Urinary bladder (tissue), 4 donors: ENCODE results near the gene PPIL1. TPM values are rescaled to one million over a fixed set of nuclear protein-coding genes. Genes with fewer than 3 reads are reported as not detected.
"Not testable (repeated sequence)": the region's sequence is repeated elsewhere in the genome, so short reads cannot be mapped to it uniquely, and the experiment has no call there.

ENCODE experiments used
- DNase-seq: peaks from one replicate; pipeline ENCODE4 v3.0.0-alpha.2; 2015; ENCODE audit errors: extremely low spot score
- H3K27ac ChIP-seq: one replicate; pipeline ENCODE4 v1.5.1; 2013; ENCODE audit warnings: low read depth, mild to moderate bottlenecking, moderate library complexity
- H3K36me3 ChIP-seq: one replicate; pipeline ENCODE4 v1.6.1; 2013; ENCODE audit warnings: mild to moderate bottlenecking, moderate library complexity; ENCODE audit not compliant: insufficient read depth
- H3K4me1 ChIP-seq: one replicate; pipeline ENCODE4 v1.6.1; 2013; ENCODE audit warnings: mild to moderate bottlenecking, moderate library complexity; ENCODE audit not compliant: insufficient read depth
- H3K4me3 ChIP-seq: one replicate; pipeline ENCODE4 v1.5.1; 2013; ENCODE audit warnings: low read depth, low read length
- WGBS: extraction: QIAGEN DNeasy Blood & Tissue Kit; methylation state at CpG from one replicate; pipeline ENCODE4 v1.1.7; 2013; 5-methylcytosine and 5-hydroxymethylcytosine counted together
- polyA plus RNA-seq: library from polyadenylated mRNA; stranded (reverse); fragments of 200-250 nt; gene quantifications from one replicate; pipeline ENCODE4 v1.2.3, GENCODE V29; 2013
- total RNA-seq: library from RNA; depleted of rRNA; stranded (reverse); fragments of >200 nt; gene quantifications from one replicate; pipeline ENCODE4 v1.2.3, GENCODE V29; 2014
- donor health status: healthy with polysubstance abuse.
- donor health status: healthy.

Gene PPIL1
- total and polyA plus RNA-seq, 2 donors = 17.7 to 29.3 TPM

GRCh38 chr6:36817176-36817817 lies 57.3 kb downstream of the PPIL1 start:
- Histone ChIP-seq H3K4me1 (no peaks in the 10 kb centered on the region), H3K27ac (no peak overlapping the region), H3K4me3 (no peak overlapping the region), H3K36me3 (no peaks in the 10 kb centered on the region)
- WGBS = 92% methylated on average over 9 of the region's 9 CpGs
- no peak for DNase-seq

- no peak overlapping the region for H3K27ac ChIP-seq
- no peak overlapping the region for H3K4me3 ChIP-seq
- H3K4me1 ChIP-seq = no peaks in the 10 kb centered on the region
- H3K36me3 ChIP-seq = no peaks in the 10 kb centered on the region
- WGBS = 82% methylated on average over 7 of the region's 7 CpGs
- DNase-seq = no peak
Measured at GRCh38 chr6:36815962-36816735, 58.5 kb downstream of the PPIL1 start.

- DNase-seq = no peak
- no peak overlapping the region for H3K27ac ChIP-seq
- H3K4me1 ChIP-seq = no peaks in the 10 kb centered on the region
- WGBS = 83% methylated on average over 7 of the region's 7 CpGs
- no peaks in the 10 kb centered on the region for H3K36me3 ChIP-seq
- no peak overlapping the region for H3K4me3 ChIP-seq
Measured at GRCh38 chr6:36814249-36814648, 60.4 kb downstream of the PPIL1 start.

- no peaks in the 10 kb centered on the region for H3K4me1 ChIP-seq
- no peak overlapping the region for H3K27ac ChIP-seq
- no peak for DNase-seq
- H3K36me3 ChIP-seq = no peaks in the 10 kb centered on the region
- WGBS = 79% methylated on average over 3 of the region's 3 CpGs
- H3K4me3 ChIP-seq = no peak overlapping the region
Measured at GRCh38 chr6:36813526-36813925, 61.1 kb downstream of the PPIL1 start.

GRCh38 chr6:36813047-36813446 lies 61.6 kb downstream of the PPIL1 start:
- not testable (repeated sequence) for H3K4me3 ChIP-seq
- 93% methylated on average over 3 of the region's 3 CpGs for WGBS

GRCh38 chr6:36809941-36810803 lies 64.4 kb downstream of the PPIL1 start:
- Histone ChIP-seq H3K4me1 (no peaks in the 10 kb centered on the region), H3K4me3 (no peak overlapping the region), H3K27ac (no peak overlapping the region), H3K36me3 (no peaks in the 10 kb centered on the region)
- 86% methylated on average over 16 of the region's 16 CpGs for WGBS
- DNase-seq = no peak

More at GRCh38 chr6:36813047-36813446, 61.6 kb downstream of the PPIL1 start:
- not testable (repeated sequence) for DNase-seq, H3K27ac ChIP-seq, H3K4me1 ChIP-seq, H3K36me3 ChIP-seq

GRCh38 chr6:36809156-36809555 lies 65.4 kb downstream of the PPIL1 start:
- Histone ChIP-seq H3K36me3 (no peaks in the 10 kb centered on the region), H3K4me1 (no peaks in the 10 kb centered on the region), H3K27ac (no peak overlapping the region), H3K4me3 (no peak overlapping the region)
- 94% methylated on average over 6 of the region's 6 CpGs for WGBS
- DNase-seq = no peak

GRCh38 chr6:36808634-36809033 lies 66.0 kb downstream of the PPIL1 start:
- H3K27ac ChIP-seq = no peak overlapping the region
- no peaks in the 10 kb centered on the region for H3K4me1 ChIP-seq
- 85% methylated on average over 5 of the region's 5 CpGs for WGBS
- H3K4me3 ChIP-seq = no peak overlapping the region
- H3K36me3 ChIP-seq = no peaks in the 10 kb centered on the region
- no peak for DNase-seq

GRCh38 chr6:36807750-36808149 lies 66.9 kb downstream of the PPIL1 start:
- 96% methylated on average over 7 of the region's 7 CpGs for WGBS
- no peak for DNase-seq
- Histone ChIP-seq H3K36me3 (no peaks in the 10 kb centered on the region), H3K27ac (no peak overlapping the region), H3K4me1 (no peaks in the 10 kb centered on the region), H3K4me3 (no peak overlapping the region)

- H3K4me1 ChIP-seq = no peaks in the 10 kb centered on the region
- no peak overlapping the region for H3K27ac ChIP-seq
- WGBS = 83% methylated on average over 5 of the region's 5 CpGs
- DNase-seq = no peak
- H3K4me3 ChIP-seq = no peak overlapping the region
- no peaks in the 10 kb centered on the region for H3K36me3 ChIP-seq
Measured at GRCh38 chr6:36807143-36807542, 67.5 kb downstream of the PPIL1 start.

GRCh38 chr6:36805917-36806316 lies 68.7 kb downstream of the PPIL1 start:
- WGBS = 89% methylated on average over 8 of the region's 8 CpGs
- Histone ChIP-seq H3K4me3 (no peak overlapping the region), H3K27ac (no peak overlapping the region), H3K36me3 (no peaks in the 10 kb centered on the region), H3K4me1 (no peaks in the 10 kb centered on the region)
- no peak for DNase-seq

- WGBS = 52% methylated on average over 7 of the region's 7 CpGs
- Histone ChIP-seq H3K27ac (no peak overlapping the region), H3K36me3 (no peaks in the 10 kb centered on the region), H3K4me3 (no peak overlapping the region), H3K4me1 (no peaks in the 10 kb centered on the region)
- DNase-seq = no peak
Measured at GRCh38 chr6:36805096-36805797, 69.4 kb downstream of the PPIL1 start.
